NCI-H1105 treated with DMSO at 0.1 percent for 48 hours (cell line): Measurements from ENCODE around the gene CASS4.

Experiments used
- DNase-seq: peaks from one replicate; lab custom pipeline; 2025; lab: John Stamatoyannopoulos, UW

The CASS4 gene

GRCh38 chr20:56445130-56445529 lies 33.1 kb downstream of the CASS4 start:
- DNase-seq, result no peak

DNA sequence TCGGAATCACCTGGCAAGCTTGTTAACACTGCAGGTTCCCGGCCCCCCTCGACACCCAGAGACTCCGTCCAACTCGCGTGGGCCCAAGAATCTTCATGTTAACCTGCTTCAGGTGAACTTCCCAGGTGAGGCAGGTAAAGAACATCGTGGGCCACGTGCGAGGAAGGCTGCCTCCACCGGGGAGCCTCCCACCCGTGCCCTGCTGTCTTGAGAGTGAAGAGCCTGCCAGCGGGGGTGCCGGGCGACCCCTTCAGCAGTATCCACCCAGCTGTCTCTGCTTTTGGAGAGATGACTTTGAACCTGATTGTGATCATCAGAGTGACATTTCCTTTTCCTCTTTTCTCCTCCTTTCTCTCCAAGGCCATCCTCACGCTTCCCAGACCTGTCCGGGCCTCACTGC lies 33.5 kb downstream of the CASS4 start:
- DNase-seq, result no peak

GRCh38 chr20:56447227-56447626 lies 35.2 kb downstream of the CASS4 start:
- DNase-seq, result no peak

- DNase-seq, result no peak
Measured at GRCh38 chr20:56449459-56449858, 37.4 kb downstream of the CASS4 start.

DNA sequence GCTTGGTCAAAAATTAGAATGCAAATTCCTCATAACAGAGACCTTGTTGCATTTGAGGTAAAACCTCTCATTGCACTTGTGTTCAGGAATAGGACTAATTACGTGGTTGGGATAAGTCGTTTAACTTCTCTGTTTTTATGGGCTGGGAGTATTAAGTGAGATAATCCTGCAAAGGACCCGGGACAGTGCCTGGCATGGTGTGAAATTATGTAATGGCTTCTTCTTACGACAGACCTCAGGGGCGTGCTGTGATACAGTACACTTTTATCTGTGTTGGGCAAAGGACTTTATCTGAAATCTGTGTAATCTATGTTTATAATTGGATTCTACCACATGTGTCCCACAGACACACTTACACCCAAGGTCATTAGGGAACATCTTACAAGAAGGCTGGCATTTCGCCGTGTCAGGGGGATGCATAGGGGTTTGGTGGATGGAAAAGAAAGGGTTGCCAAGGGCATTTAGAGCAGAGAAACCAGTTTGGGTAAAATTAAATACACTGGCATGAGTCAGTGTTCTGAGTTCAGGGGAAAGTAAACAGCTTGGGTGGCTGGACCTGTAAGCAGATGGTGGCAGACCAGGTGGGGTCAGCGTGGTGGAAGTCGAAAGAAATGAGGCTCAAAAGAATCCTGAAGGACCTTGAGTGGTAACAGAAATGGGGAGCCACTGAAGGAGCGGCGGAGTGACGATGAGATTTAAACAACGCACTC lies 39.2 kb downstream of the CASS4 start:
- DNase-seq, result no peak

DNA sequence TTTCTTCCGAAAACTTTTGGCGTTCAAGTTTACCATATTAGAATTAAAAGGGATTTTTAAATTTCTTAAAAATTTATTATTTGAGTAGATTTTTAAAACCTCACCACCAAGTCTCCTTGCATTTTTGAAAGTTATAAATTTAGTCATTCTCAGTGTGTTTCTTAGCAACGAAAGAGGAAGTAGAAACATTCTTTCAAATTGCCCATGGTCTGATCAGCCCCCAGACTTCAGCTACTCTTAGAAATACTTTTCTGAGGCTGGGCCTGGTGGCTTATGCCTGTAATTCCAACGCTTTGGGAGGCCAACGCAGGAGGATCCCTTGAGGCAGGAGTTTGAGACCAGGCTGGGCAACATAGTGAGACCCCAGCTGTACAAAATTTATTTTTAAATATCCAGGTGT lies 41.3 kb downstream of the CASS4 start:
- no peak for DNase-seq

DNA sequence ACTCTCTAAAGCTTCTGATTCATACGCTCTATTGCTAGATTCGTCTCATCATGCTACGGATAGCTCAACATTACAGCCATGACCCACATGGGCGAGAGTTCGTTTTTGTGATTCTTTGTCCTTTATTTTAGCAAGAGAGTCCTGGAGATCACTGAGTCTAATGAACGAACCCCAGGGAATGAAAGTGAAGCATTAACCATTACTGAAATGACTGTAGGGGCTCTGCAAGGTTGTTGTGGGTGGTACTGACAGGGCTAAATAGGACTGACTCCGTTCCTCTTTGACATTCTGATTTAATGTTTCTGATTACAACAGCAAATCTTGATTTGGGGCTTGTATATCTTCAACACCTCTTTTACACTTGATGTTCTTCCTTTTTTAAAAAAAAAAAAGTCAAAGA lies 42.7 kb downstream of the CASS4 start:
- no peak for DNase-seq

- DNase-seq, result peak; percentile 2
Measured at GRCh38 chr20:56458206-56458821, 46.3 kb downstream of the CASS4 start.

- no peak for DNase-seq
Measured at GRCh38 chr20:56460459-56460858, 48.4 kb downstream of the CASS4 start.

- DNase-seq, result no peak
Measured at GRCh38 chr20:56461576-56461975, 49.5 kb downstream of the CASS4 start.

DNA sequence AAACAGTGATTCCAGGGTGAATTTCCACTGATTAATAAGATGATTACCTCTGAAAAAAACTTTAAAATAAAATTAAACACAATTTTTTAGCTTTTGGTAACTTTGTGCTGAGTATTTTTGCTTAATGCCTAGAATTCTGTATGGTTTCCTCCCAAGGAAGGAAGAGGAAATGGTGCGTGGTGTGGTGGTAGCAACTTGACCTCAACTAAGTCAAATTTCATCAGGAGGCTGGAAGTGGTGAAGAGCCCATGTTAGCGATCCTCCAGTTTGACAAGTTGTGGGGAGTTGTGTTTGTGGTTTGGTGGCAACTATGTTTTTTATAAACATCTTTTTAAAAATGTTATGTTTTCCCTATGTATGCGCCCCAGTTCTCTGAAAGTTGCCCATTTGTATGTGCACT lies 51.4 kb downstream of the CASS4 start:
- DNase-seq, result no peak

- DNase-seq, result no peak
Measured at GRCh38 chr20:56465997-56466396, 53.9 kb downstream of the CASS4 start.

- DNase-seq, result no peak
Measured at GRCh38 chr20:56467968-56468315, 55.9 kb downstream of the CASS4 start.

- peak; percentile 86 for DNase-seq
Measured at GRCh38 chr20:56468316-56469076, 56.4 kb downstream of the CASS4 start, which contains the start of gene RTF2. Gene RTF2, plus strand, starts transcription at chr20:56468627. Its CDS starts 71 bp downstream, at chr20:56468698.

DNA sequence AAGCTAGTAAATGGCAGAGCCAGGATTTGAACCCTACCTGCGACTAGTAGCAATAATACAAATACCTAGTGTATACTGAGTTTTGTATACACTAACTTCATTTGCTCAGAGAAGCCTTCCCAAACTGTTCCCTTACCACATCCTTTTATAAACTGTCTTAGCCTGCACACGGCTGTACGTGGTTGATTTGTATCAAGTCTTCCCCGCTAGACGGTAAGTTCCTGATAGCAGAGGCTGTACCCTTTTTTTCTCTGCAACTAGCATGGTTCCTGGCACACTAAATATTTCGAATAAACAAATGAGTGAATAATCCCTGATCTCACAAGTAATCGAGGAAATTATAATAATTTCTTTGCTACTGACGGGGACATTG lies 57.0 kb downstream of the CASS4 start:
- DNase-seq, result no peak

GRCh38 chr20:56483970-56484369 lies 71.9 kb downstream of the CASS4 start:
- no peak for DNase-seq

DNA sequence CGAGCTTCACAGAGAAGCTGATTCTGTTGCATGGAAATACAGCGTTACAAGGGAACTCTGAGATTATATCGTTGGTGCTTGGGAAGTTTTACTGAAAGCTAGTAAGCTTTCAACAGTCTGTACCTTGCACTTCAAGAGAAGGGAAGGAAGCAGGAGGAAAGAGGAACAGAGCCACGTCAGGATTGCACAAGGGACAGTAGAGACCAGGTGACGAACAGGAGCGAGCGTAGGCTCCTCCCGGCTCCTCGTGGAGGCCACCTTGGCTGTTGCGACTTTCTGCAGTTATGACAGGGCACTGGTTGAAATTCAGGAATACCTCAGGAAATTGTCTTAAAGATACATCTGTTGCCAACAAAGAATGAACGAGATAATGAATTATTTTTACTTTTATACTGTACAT lies 75.2 kb downstream of the CASS4 start:
- no peak for DNase-seq

DNA sequence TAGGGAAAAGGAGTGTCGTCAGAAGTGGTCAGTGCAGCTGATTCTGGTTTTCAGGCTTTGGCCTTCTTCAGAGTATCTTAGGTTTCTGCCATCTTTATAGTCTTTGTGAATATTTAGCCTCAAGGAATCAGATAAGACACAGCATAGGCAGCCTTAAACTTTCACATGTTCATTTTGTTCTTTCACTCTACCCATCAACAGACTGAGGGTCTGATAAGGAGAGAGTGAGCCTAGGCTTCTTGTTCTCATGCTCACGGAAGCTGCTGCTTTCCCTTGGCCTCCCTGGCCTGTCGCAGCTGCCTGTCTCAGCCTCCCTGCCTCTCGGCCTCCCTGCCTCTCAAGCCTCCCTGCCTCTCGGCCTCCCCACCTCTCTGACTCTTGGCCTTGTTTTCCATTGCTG lies 76.5 kb downstream of the CASS4 start:
- DNase-seq, result no peak

DNA sequence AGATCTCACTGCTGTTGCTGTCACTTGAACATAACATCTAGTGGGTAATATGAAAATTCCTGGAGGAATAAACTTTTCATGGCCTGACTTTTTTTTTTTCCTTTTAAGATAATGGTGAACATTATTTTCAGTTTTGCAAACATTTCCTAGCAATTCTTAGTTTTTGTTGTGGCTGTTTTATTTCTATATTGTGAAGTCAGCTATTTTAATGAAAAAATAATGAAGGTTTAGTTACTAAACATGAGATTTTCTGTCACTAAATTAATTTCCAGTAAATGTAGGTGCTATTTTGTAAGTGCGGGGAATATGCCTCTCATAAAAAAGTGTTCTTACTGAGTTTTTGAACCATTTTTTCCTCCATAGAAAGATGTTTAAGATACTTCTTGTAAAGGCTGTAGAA lies 89.1 kb downstream of the CASS4 start:
- no peak for DNase-seq

GRCh38 chr20:56503916-56504315 lies 91.9 kb downstream of the CASS4 start:
- no peak for DNase-seq

DNA sequence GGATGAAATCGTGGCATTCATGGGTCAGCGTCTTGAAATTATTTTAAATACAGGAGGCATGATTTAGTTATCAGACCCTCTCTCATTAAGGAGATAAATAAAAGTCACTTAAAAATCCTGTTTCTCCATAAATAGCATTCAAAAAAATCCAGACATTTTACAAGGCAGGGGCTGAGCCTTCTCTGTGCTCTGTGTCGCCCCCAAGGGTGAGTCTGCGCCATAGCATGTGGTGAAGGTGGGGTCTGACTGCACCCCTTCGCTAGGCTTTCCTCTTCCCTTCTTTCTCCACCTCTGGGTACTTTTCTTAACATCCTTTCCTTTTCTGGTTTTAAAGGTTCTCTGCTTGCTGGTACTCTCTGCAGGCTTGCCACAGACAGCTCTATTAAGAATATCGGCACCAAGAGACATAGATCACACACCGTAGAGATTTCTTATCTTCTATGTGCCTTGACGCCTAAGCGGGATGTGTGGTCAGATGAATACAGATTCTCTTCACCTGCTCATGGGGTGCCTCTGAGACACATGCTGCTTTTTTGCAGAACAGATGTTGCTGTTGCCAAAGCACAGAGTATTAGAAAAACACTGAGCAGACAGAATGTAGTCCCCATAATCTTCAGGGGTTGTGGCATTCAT lies 92.4 kb downstream of the CASS4 start:
- no peak for DNase-seq

DNA sequence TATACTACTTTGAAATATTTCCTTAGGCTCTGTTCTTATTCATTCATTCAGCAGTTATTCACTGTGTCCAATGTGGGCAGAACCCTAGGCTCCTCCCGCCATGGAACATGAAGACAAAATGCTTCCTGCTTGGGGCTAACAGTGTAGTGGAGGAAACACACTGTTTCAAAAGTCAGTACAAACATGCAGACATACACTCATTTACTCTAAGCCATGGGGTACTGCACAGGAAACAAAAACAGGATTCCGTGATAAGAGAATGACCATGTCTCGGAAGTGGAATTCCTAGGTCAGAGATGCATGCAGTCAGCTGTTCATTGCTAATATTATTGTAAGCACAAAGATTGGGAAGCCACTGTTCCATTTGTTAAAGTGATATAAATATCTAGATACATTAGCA lies 94.0 kb downstream of the CASS4 start:
- DNase-seq, result no peak
